Esophagus muscularis mucosa (tissue), 4 donors: ENCODE results near the gene TESK2. TPM values are rescaled to one million over a fixed set of nuclear protein-coding genes. Genes with fewer than 3 reads are reported as not detected.

Experiments
- DNase-seq: peaks from one replicate; pipeline ENCODE4 v3.0.0-alpha.2; 2017; ENCODE audit errors: extremely low spot score
- H3K27ac ChIP-seq, 4 donors: fragments of 200-600 bp; sonication (generic); replicated peaks in 1 of 4; 1 replicate in 3 of 4; 2 replicates in 1 of 4; pipeline ENCODE4 v1.5.1; 2016 to 2019; ENCODE audit warnings: mild to moderate bottlenecking in 1 of 4
- H3K27me3 ChIP-seq, 4 donors: fragments of 200-600 bp; sonication (generic); one replicate each; pipeline versions ENCODE4 v1.5.1 to v1.6.0; 2016 to 2019
- H3K36me3 ChIP-seq, 4 donors: fragments of 200-600 bp; sonication (generic); one replicate each; pipeline ENCODE4 v1.5.1; 2016 to 2019
- H3K4me1 ChIP-seq, 4 donors: fragments of 200-600 bp; sonication (generic); one replicate each; pipeline ENCODE4 v1.5.1; 2016 to 2019
- H3K4me3 ChIP-seq, 4 donors: fragments of 200-600 bp; sonication (generic); 1 replicate in 2 of 4; 2 replicates in 2 of 4; pipeline ENCODE4 v1.5.1; 2016 to 2019; ENCODE audit warnings: mild to moderate bottlenecking in 4 of 4, moderate library complexity in 1 of 4
- H3K9me3 ChIP-seq, 4 donors: fragments of 200-600 bp; sonication (generic); 1 replicate in 3 of 4; 2 replicates in 1 of 4; pipeline ENCODE4 v1.5.1; 2016 to 2019
- CTCF ChIP-seq, 3 experiments: fragments of 200-600 bp in 2 of 3; fragments of 450-650 bp in 1 of 3; sonication (generic) in 2 of 3; IDR thresholded peaks; one replicate each; pipeline ENCODE4 v1.5.1; 2017 to 2019; ENCODE audit warnings: antibody characterized with exemption in 3 of 3, mild to moderate bottlenecking in 2 of 3, moderate library complexity in 1 of 3
- EP300 ChIP-seq: sonication (generic); formaldehyde crosslinking; IDR thresholded peaks from one replicate; pipeline ENCODE4 v1.6.1; 2017; ENCODE audit warnings: antibody characterized with exemption
- POLR2A ChIP-seq: fragments of 450-650 bp; IDR thresholded peaks from one replicate; pipeline ENCODE4 v1.6.1; 2017; ENCODE audit warnings: antibody characterized with exemption, moderate library complexity, mild to moderate bottlenecking, low read depth
- POLR2AphosphoS5 ChIP-seq, 2 donors: sonication (generic); formaldehyde crosslinking; IDR thresholded peaks; one replicate each; pipeline ENCODE4 v1.6.1; 2017; ENCODE audit warnings: antibody characterized with exemption in 2 of 2
- WGBS: methylation state at CpG from one replicate; pipeline ENCODE4 v1.1.5; 2018; 5-methylcytosine and 5-hydroxymethylcytosine counted together
- intact Hi-C: fragments of 100-400 bp; cut with DNase I; formaldehyde crosslinking; loops from one replicate; pipeline ENCODE4 v1.15.1; 2023
- total RNA-seq, 4 donors: library from RNA; depleted of rRNA; stranded (reverse); fragments of >200 nt; gene quantifications; one replicate each; pipeline versions ENCODE4 v1.1.0 to v1.2.1, GENCODE V29; 2016

TESK2 gene
- total RNA-seq, 4 donors from 2014 or later, result 3.3 to 6.5 (median 4.8) TPM

- no peaks in the 10 kb centered on the region for H3K27me3 ChIP-seq
- intact Hi-C loops, result no loop called here
- H3K9me3 ChIP-seq, result no peaks in the 10 kb centered on the region
- H3K27ac ChIP-seq, result no peak overlapping the region
- H3K4me3 ChIP-seq, result no peak overlapping the region
- WGBS, result 100% methylated on average over 1 of the region's 1 CpG
- DNase-seq, result no peak
- peaks cover 0 to 6% (median 0%) of the 10 kb centered on the region in 4 donors for H3K4me1 ChIP-seq
- TF ChIP-seq EP300 (no peak), CTCF (IDR thresholded peaks at IDR 0.05) (no peak), POLR2A (no peak), POLR2AphosphoS5 (IDR thresholded peaks at IDR 0.05) (no peak)
- no peaks in the 10 kb centered on the region for H3K36me3 ChIP-seq
Observed at GRCh38 chr1:45446530-45446929, 44.4 kb downstream of the TESK2 start.

- no peaks in the 10 kb centered on the region for H3K36me3 ChIP-seq
- H3K4me3 ChIP-seq, result no peak overlapping the region
- DNase-seq, result no peak
- intact Hi-C loops, result no loop called here
- no peaks in the 10 kb centered on the region for H3K27me3 ChIP-seq
- no peak overlapping the region for H3K27ac ChIP-seq
- 92% methylated on average over 5 of the region's 5 CpGs for WGBS
- no peak for TF ChIP-seq CTCF (IDR thresholded peaks at IDR 0.05)
- no peak for TF ChIP-seq EP300
- no peak for TF ChIP-seq POLR2AphosphoS5 (IDR thresholded peaks at IDR 0.05)
- no peak for TF ChIP-seq POLR2A
- peaks cover 0 to 6% (median 0%) of the 10 kb centered on the region in 4 donors for H3K4me1 ChIP-seq
- no peaks in the 10 kb centered on the region for H3K9me3 ChIP-seq
Observed at GRCh38 chr1:45444609-45445131, 46.3 kb downstream of the TESK2 start.

GRCh38 chr1:45443580-45444446, 47.1 kb downstream of the TESK2 start:
- WGBS, result 93% methylated on average over 7 of the region's 7 CpGs
- Histone ChIP-seq H3K36me3 (no peaks in the 10 kb centered on the region), H3K4me1 (peaks cover 0 to 6% (median 0%) of the 10 kb centered on the region in 4 donors), H3K27me3 (no peaks in the 10 kb centered on the region), H3K4me3 (no peak overlapping the region), H3K27ac (no peak overlapping the region), H3K9me3 (no peaks in the 10 kb centered on the region)
- intact Hi-C loops, result no loop called here
- DNase-seq, result no peak
- TF ChIP-seq POLR2A (no peak), POLR2AphosphoS5 (IDR thresholded peaks at IDR 0.05) (no peak)

- TF ChIP-seq POLR2AphosphoS5 (IDR thresholded peaks at IDR 0.05), result no peak
- TF ChIP-seq CTCF (IDR thresholded peaks at IDR 0.05), result no peak
- TF ChIP-seq EP300, result no peak
- TF ChIP-seq POLR2A, result no peak
- DNase-seq, result no peak
- Histone ChIP-seq H3K9me3 (no peaks in the 10 kb centered on the region), H3K4me1 (peaks cover 0 to 6% (median 0%) of the 10 kb centered on the region in 4 donors), H3K4me3 (no peak overlapping the region), H3K36me3 (no peaks in the 10 kb centered on the region), H3K27me3 (no peaks in the 10 kb centered on the region), H3K27ac (no peak overlapping the region)
- intact Hi-C loops, result no loop called here
- 58% methylated on average over 3 of the region's 3 CpGs for WGBS
Observed at GRCh38 chr1:45442272-45442671, 48.7 kb downstream of the TESK2 start.

- Histone ChIP-seq H3K9me3 (no peaks in the 10 kb centered on the region), H3K36me3 (no peaks in the 10 kb centered on the region), H3K27ac (no peak overlapping the region), H3K27me3 (no peaks in the 10 kb centered on the region), H3K4me1 (peaks cover 0 to 1% (median 0%) of the 10 kb centered on the region in 4 donors), H3K4me3 (no peak overlapping the region)
- DNase-seq, result no peak
- TF ChIP-seq POLR2AphosphoS5 (IDR thresholded peaks at IDR 0.05), result no peak
- TF ChIP-seq POLR2A, result no peak
- no peak for TF ChIP-seq CTCF (IDR thresholded peaks at IDR 0.05)
- TF ChIP-seq EP300, result no peak
- intact Hi-C loops, result no loop called here
Observed at GRCh38 chr1:45437323-45437722, 53.6 kb downstream of the TESK2 start.
